ENCODE results near the gene AZIN2.

AZIN2 gene

DNA sequence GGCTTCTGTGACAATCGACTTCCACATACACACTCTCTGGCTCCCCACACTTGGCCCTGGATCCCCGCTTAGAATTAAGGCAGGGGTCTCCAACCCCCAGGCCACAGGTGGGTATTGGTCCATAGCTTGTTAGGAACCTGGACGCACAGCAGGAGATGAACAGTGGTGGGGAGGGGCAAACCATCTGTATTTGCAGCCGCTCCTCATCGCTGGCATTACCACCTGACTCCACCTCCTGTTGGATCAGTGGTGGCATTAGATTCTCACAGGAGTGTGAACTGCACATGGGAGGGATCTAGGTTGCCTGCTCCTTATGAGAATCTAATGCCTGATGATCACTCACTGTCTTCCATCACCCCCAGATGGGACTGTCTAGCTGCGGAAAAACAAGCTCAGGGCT lies 84.9 kb downstream of the AZIN2 start:
- TF ChIP-seq FOXP2 (optimal IDR thresholded peaks at IDR 0.05; ENCODE audit: control extremely low read depth, extremely low read length, insufficient read depth) (no peak), POLR2AphosphoS5 (IDR thresholded peaks at IDR 0.05; ENCODE audit: borderline replicate concordance, low read depth, low read length) (no peak), EZH2 (IDR thresholded peaks at IDR 0.05) (no peak)
- no peak for DNase-seq (ENCODE audit: low read depth, low spot score)
- no peaks in the 10 kb centered on the region for H3K9me3 ChIP-seq (ENCODE audit: low read depth, low read length)
- H3K36me3 ChIP-seq (ENCODE audit: insufficient read depth, low read length) = no peaks in the 10 kb centered on the region
- no peak overlapping the region for H3K9ac ChIP-seq (ENCODE audit: insufficient read length)
- no peak overlapping the region for H3K4me3 ChIP-seq
- H3K27ac ChIP-seq = no peak overlapping the region

GRCh38 chr1:33167650-33168447 lies 86.9 kb downstream of the AZIN2 start:
- H3K27ac ChIP-seq = no peak overlapping the region
- H3K9me3 ChIP-seq (ENCODE audit: low read depth, low read length) = no peaks in the 10 kb centered on the region
- no peak for DNase-seq (ENCODE audit: low read depth, low spot score)
- no peak overlapping the region for H3K9ac ChIP-seq (ENCODE audit: insufficient read length)
- H3K36me3 ChIP-seq (ENCODE audit: insufficient read depth, low read length) = no peaks in the 10 kb centered on the region
- TF ChIP-seq FOXP2 (optimal IDR thresholded peaks at IDR 0.05; ENCODE audit: control extremely low read depth, extremely low read length, insufficient read depth) (no peak), EZH2 (IDR thresholded peaks at IDR 0.05) (no peak), POLR2AphosphoS5 (IDR thresholded peaks at IDR 0.05; ENCODE audit: borderline replicate concordance, low read depth, low read length) (no peak)
- no peak overlapping the region for H3K4me3 ChIP-seq

DNA sequence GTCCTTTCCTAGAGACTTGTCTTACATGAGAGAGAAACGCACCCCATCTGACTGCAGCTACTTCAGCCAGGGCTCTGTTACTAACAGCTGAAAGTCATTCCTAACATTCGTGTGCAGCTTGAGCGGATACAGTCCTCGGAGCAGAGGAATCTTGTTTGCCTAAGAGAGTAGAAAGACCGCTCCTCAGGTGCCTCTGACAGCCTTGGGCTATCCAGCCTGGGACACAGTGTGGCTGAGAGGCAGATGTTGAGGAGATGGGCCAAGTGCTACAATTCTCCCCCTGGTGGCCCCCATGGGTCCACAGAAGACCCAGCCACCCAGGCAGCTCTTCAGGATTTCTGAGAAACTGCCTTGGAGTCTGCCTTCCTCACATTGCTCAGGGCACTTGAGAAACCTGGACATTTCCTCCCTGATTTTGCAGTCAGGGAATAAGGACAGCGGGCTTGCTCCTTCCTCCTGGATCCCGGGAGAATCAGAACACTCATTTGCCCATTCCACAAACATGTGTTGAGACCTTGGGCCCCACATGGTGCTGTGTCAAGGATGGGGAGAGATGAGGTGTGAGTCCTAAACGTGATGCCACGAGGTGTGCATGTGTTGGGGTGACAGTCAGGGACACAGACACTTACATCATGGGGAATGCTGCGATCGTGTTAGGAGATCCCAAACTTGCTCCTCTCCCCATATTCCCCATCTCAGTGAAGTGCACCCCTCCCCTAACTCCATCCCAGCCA lies 87.8 kb downstream of the AZIN2 start:
- Histone ChIP-seq H3K36me3 (ENCODE audit: insufficient read depth, low read length) (no peaks in the 10 kb centered on the region), H3K27ac (no peak overlapping the region), H3K4me3 (0 out of 2 replicates have a peak overlapping the region, but pooled peaks have one; percentile 9), H3K9me3 (ENCODE audit: low read depth, low read length) (no peaks in the 10 kb centered on the region), H3K9ac (ENCODE audit: insufficient read length) (no peak overlapping the region)
- DNase-seq (ENCODE audit: low read depth, low spot score) = no peak
- TF ChIP-seq EZH2 (IDR thresholded peaks at IDR 0.05) (no peak), FOXP2 (optimal IDR thresholded peaks at IDR 0.05; ENCODE audit: control extremely low read depth, extremely low read length, insufficient read depth) (no peak), POLR2AphosphoS5 (IDR thresholded peaks at IDR 0.05; ENCODE audit: borderline replicate concordance, low read depth, low read length) (no peak)

DNA sequence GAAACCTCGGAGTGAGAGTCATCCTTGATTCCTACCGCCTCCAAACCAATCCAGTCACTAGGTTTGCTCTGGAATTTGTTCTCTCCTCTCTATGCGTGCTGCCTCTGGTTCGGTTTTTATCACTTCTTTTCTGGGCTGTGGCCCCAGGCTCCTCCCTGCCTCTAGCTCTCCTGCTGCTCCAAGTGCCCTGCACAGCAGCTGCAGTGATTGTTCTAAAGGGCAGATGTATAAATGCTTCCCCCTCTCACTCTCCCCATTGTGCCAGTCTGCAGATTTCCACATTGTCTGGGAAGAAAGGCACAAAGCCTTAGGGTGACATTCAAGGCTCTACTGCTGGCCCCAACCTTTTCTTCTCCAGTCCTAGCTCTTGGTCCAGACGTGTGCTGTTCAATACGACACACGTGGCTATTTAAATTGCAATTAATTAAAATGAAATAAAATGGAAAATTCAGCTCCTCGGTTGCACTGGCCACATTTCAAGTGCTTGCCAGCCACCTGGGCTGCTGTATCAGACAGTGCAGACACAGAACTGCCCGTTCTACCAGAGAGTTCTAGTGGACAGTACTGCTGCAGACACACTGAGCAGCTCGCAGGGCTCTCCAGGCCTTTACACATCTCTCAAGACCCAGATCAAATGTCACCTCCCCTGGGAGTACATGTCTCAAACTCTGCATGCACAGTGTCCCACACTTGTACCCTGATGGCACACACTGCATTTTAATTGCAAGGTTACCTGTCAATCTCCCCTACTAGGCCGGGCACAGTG lies 88.5 kb downstream of the AZIN2 start:
- Histone ChIP-seq H3K36me3 (ENCODE audit: insufficient read depth, low read length) (no peaks in the 10 kb centered on the region), H3K9me3 (ENCODE audit: low read depth, low read length) (no peaks in the 10 kb centered on the region), H3K27ac (no peak overlapping the region), H3K9ac (ENCODE audit: insufficient read length) (no peak overlapping the region), H3K4me3 (0 out of 2 replicates have a peak overlapping the region, but pooled peaks have one; percentile 9)
- TF ChIP-seq FOXP2 (optimal IDR thresholded peaks at IDR 0.05; ENCODE audit: control extremely low read depth, extremely low read length, insufficient read depth) (no peak), EZH2 (IDR thresholded peaks at IDR 0.05) (no peak), POLR2AphosphoS5 (IDR thresholded peaks at IDR 0.05; ENCODE audit: borderline replicate concordance, low read depth, low read length) (no peak)
- DNase-seq (ENCODE audit: low read depth, low spot score) = no peak

Data from SK-N-MC (cell line).